ENCODE data around the gene RBM23.
"Not testable (repeated sequence)": the region's sequence is repeated elsewhere in the genome, so short reads cannot be mapped to it uniquely, and the experiment has no call there.

The RBM23 gene

DNA sequence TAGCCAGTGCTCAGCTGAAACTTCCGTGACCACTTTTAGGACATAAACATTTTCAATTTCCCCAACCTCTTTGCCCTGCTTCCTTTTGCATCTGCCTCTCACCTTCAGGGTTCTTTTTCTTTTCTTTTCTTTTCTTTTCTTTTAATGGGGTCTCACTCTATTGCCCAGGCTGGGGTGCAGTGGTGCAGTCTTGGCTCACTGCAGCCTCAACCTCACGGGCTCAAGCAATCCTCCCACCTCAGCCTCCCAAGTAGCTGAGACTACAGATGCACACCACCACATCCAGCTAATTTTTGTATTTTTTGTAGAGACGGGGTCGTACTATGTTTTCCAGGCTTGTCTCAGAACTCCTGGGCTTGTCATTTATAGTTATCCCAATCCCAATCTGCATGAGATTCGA, 52.1 kb downstream of the RBM23 start:
- Histone ChIP-seq H3K27ac (ENCODE audit: insufficient read depth, low read depth, low read length, poor library complexity, severe bottlenecking) (no peak overlapping the region), H3K4me3 (ENCODE audit: insufficient read depth, low read depth, low read length) (no peak overlapping the region), H3K4me1 (ENCODE audit: control insufficient read depth, insufficient read depth, low read length) (peaks cover 7% of the 10 kb centered on the region), H3K27me3 (ENCODE audit: control insufficient read depth, insufficient read depth, low read length, poor library complexity, severe bottlenecking) (no peaks in the 10 kb centered on the region), H3K36me3 (ENCODE audit: control insufficient read depth, insufficient read depth, low read length) (no peaks in the 10 kb centered on the region), H3K9me3 (ENCODE audit: control insufficient read depth, low read length) (no peaks in the 10 kb centered on the region)
- WGBS, 2 experiments: 93 to 96% methylated on average over 5 of the region's 5 CpGs

DNA sequence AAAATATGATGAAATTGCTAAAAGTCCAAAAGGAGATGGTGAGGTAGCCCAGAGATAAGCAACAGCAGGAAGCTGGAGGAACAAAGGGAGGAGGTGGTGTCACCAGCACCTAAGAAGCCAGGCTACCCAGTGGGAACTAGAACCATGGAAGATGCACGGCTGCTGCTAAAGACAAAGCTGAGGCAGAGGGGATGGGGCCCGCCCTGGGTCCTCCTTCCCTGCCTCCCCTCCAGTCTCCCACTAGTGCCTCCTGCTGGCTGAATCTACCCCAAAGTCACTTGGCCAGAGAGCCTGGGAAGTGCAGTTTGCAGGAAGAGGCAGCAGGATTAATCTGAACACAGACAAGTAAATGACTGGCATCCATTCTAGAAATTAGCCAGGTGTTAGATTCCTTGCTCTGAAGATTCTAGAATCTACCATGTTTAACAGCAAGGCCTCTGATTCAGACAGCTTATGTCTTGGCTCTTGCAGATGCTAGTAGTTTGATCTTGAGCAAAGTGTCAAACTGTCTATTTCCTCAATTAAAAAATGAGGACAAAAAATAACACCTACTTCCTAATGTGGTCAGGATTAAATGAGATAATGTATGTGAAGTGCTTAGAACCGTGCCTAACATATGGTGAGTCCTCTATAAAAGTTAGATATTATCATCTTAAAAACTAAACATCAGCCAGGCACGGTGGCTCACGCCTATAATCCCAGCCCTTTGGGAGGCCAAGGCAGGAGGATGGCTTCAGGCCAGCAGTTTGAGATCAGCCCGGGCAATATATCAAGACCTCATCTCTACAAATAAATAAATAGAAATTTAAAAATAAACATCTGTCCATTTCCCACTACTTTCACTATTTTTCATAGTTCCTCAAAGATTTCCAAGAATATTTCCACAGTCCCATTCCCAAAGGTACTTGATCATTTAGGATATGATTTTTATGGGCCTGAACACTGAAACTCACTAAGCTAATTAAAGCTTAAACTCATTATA, 53.2 kb downstream of the RBM23 start:
- Histone ChIP-seq H3K27ac (ENCODE audit: insufficient read depth, low read depth, low read length, poor library complexity, severe bottlenecking) (no peak overlapping the region), H3K4me1 (ENCODE audit: control insufficient read depth, insufficient read depth, low read length) (peaks cover 4% of the 10 kb centered on the region), H3K9me3 (ENCODE audit: control insufficient read depth, low read length) (no peaks in the 10 kb centered on the region), H3K36me3 (ENCODE audit: control insufficient read depth, insufficient read depth, low read length) (no peaks in the 10 kb centered on the region), H3K27me3 (ENCODE audit: control insufficient read depth, insufficient read depth, low read length, poor library complexity, severe bottlenecking) (no peaks in the 10 kb centered on the region), H3K4me3 (ENCODE audit: insufficient read depth, low read depth, low read length) (no peak overlapping the region)
- 67 to 73% methylated on average over 5 of the region's 6 CpGs for WGBS, 2 experiments

DNA sequence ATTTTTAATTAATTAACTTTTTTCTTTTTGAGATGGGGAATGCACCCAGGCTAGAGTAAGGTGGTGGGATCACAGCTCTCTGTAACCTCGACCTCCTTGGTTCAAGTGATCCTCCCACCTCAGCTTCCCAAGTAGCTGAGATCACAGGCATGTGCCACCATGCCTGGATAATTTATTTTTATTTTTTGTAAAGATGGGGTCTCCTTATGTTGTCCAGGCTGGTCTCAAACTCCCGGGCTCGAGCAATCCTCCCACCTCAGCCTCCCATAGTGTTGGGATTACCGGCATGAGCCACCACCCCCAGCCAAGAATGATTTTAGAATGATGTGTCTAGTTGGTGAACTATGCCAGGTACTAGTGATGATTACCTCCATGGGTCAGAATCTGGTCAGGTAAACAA, 54.0 kb downstream of the RBM23 start:
- Histone ChIP-seq H3K4me1 (ENCODE audit: control insufficient read depth, insufficient read depth, low read length) (no peaks in the 10 kb centered on the region), H3K4me3 (ENCODE audit: insufficient read depth, low read depth, low read length) (no peak overlapping the region), H3K9me3 (ENCODE audit: control insufficient read depth, low read length) (no peaks in the 10 kb centered on the region), H3K27ac (ENCODE audit: insufficient read depth, low read depth, low read length, poor library complexity, severe bottlenecking) (no peak overlapping the region), H3K36me3 (ENCODE audit: control insufficient read depth, insufficient read depth, low read length) (no peaks in the 10 kb centered on the region), H3K27me3 (ENCODE audit: control insufficient read depth, insufficient read depth, low read length, poor library complexity, severe bottlenecking) (no peaks in the 10 kb centered on the region)
- WGBS, 2 experiments: 95% methylated on average over 4 of the region's 4 CpGs

DNA sequence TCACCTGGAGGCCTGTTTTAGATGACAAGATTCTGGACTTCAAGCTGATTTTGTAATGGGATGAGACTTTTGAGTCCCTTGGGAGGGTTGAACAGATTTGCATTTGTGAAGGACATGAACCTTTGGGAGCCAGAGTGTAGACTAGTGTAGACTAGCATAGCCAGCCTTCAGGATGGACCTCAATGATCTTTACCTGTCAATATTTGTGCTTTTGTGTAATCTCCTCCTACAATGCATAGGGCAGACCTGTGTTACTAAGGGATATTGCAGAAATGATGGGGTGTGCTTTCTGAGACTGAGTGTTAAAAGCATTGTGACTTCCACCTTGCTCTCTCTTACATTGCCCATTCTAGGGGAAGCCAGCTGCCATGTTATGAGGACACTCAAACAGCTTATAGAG, 57.3 kb downstream of the RBM23 start:
- Histone ChIP-seq H3K4me1 (ENCODE audit: control insufficient read depth, insufficient read depth, low read length) (no peaks in the 10 kb centered on the region), H3K27me3 (ENCODE audit: control insufficient read depth, insufficient read depth, low read length, poor library complexity, severe bottlenecking) (no peaks in the 10 kb centered on the region), H3K4me3 (ENCODE audit: insufficient read depth, low read depth, low read length) (no peak overlapping the region), H3K9me3 (ENCODE audit: control insufficient read depth, low read length) (no peaks in the 10 kb centered on the region), H3K27ac (ENCODE audit: insufficient read depth, low read depth, low read length, poor library complexity, severe bottlenecking) (no peak overlapping the region), H3K36me3 (ENCODE audit: control insufficient read depth, insufficient read depth, low read length) (no peaks in the 10 kb centered on the region)

DNA sequence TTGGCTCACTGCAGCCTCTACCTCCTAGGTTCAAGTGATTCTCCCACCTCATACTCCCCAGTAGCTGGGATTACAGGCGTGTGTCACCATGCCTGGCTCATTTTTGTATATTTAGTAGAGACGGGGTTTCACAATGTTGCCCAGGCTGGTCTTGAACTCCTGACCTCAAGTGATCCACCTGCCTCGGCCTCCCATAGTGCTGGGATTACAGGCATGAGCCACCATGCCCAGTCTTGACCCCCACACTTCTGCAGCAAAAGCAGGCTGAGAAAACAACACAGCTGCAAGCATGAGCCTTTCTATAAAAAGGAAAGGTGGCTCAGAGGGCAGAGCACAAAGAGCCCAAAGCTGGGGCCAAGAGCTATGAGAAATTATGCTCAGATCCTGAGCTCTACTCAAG, 58.6 kb downstream of the RBM23 start:
- H3K9me3 ChIP-seq (ENCODE audit: control insufficient read depth, low read length); H3K27ac ChIP-seq (ENCODE audit: insufficient read depth, low read depth, low read length, poor library complexity, severe bottlenecking); H3K36me3 ChIP-seq (ENCODE audit: control insufficient read depth, insufficient read depth, low read length); H3K4me3 ChIP-seq (ENCODE audit: insufficient read depth, low read depth, low read length); H3K27me3 ChIP-seq (ENCODE audit: control insufficient read depth, insufficient read depth, low read length, poor library complexity, severe bottlenecking); H3K4me1 ChIP-seq (ENCODE audit: control insufficient read depth, insufficient read depth, low read length): not testable (repeated sequence)
- 82 to 92% methylated on average over 3 of the region's 3 CpGs for WGBS, 2 experiments

DNA sequence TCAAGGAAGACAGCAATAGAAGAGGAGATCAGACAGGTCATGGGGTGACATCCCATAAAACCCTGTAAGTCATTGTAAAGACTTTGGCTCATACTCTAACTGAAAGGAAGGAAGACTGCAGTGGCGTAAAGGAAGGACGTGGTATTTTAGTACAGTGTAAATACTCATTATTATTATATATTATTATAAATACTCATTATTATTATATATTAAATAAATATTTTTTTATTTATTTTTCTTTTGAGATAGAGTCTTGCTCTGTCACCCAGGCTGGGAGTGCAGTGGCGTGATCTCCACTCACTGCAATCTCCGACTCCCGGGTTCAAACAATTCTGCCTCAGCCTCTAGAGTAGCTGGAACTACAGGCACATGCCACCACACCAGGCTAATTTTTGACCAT, 62.5 kb downstream of the RBM23 start:
- no peaks in the 10 kb centered on the region for H3K4me1 ChIP-seq (ENCODE audit: control insufficient read depth, insufficient read depth, low read length)
- WGBS, 2 experiments: 85 to 95% methylated on average over 3 of the region's 5 CpGs
- no peaks in the 10 kb centered on the region for H3K27me3 ChIP-seq (ENCODE audit: control insufficient read depth, insufficient read depth, low read length, poor library complexity, severe bottlenecking)
- no peak overlapping the region for H3K4me3 ChIP-seq (ENCODE audit: insufficient read depth, low read depth, low read length)
- no peaks in the 10 kb centered on the region for H3K9me3 ChIP-seq (ENCODE audit: control insufficient read depth, low read length)
- H3K27ac ChIP-seq (ENCODE audit: insufficient read depth, low read depth, low read length, poor library complexity, severe bottlenecking): no peak overlapping the region
- H3K36me3 ChIP-seq (ENCODE audit: control insufficient read depth, insufficient read depth, low read length): no peaks in the 10 kb centered on the region

DNA sequence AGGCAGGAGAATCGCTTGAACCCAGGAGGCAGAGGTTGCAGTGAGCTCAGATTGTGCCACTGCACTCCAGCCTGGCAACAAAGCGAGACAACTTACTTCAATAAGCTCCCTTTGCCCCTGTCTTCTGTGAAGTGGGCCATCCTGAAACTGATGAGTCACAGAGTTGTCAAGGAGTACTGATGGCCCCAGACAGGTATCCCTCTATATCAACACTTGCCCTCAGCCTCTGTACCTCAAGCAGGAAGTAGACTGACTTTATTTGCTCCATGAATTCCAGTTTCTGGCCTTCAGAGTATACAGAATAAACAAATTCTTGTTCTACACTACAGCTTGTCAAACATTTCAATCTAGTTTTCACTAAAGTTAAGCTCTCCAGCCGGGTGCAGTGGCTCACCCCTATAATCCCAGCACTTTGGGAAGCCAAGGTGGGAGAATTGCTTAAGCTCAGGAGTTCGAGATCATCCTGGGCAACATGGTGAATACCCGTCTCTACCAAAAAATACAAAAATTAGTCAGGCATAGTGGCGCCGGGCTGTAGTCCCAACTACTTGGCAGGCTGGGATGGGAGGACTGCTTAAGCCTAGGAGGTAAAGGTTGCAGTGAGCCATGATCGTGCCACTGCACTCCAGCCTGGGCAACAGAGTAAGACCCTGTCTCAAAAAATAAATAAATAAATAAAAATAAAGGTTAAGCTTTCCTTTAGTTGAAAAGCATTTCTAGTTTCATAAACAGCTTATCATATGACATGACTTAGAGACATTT, 63.8 kb downstream of the RBM23 start:
- 91 to 95% methylated on average over 8 of the region's 8 CpGs for WGBS, 2 experiments
- Histone ChIP-seq H3K4me1 (ENCODE audit: control insufficient read depth, insufficient read depth, low read length) (no peaks in the 10 kb centered on the region), H3K4me3 (ENCODE audit: insufficient read depth, low read depth, low read length) (no peak overlapping the region), H3K36me3 (ENCODE audit: control insufficient read depth, insufficient read depth, low read length) (no peaks in the 10 kb centered on the region), H3K27me3 (ENCODE audit: control insufficient read depth, insufficient read depth, low read length, poor library complexity, severe bottlenecking) (no peaks in the 10 kb centered on the region), H3K9me3 (ENCODE audit: control insufficient read depth, low read length) (no peaks in the 10 kb centered on the region), H3K27ac (ENCODE audit: insufficient read depth, low read depth, low read length, poor library complexity, severe bottlenecking) (no peak overlapping the region)

DNA sequence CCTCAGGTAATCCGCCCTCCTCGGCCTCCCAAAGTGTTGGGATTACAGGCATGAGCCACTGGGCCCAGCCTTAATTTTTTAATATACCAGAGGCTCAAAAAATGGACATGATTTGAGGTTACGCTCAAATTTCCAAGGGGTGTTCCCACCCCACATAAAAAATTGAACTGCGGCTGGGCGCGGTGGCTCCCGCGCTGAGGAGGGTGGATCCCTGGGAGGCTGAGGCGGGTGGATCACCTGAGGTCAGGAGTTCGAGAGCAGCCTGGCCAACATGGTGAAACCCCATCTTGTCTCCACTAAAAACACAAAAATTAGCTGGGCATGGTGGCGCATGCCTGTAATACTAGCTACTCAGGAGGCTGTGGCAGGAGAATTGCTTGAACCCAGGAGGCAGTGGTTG, 64.7 kb downstream of the RBM23 start:
- 91 to 94% methylated on average over 11 of the region's 11 CpGs for WGBS, 2 experiments
- H3K4me3 ChIP-seq (ENCODE audit: insufficient read depth, low read depth, low read length); H3K27me3 ChIP-seq (ENCODE audit: control insufficient read depth, insufficient read depth, low read length, poor library complexity, severe bottlenecking); H3K36me3 ChIP-seq (ENCODE audit: control insufficient read depth, insufficient read depth, low read length); H3K9me3 ChIP-seq (ENCODE audit: control insufficient read depth, low read length); H3K27ac ChIP-seq (ENCODE audit: insufficient read depth, low read depth, low read length, poor library complexity, severe bottlenecking); H3K4me1 ChIP-seq (ENCODE audit: control insufficient read depth, insufficient read depth, low read length): not testable (repeated sequence)

DNA sequence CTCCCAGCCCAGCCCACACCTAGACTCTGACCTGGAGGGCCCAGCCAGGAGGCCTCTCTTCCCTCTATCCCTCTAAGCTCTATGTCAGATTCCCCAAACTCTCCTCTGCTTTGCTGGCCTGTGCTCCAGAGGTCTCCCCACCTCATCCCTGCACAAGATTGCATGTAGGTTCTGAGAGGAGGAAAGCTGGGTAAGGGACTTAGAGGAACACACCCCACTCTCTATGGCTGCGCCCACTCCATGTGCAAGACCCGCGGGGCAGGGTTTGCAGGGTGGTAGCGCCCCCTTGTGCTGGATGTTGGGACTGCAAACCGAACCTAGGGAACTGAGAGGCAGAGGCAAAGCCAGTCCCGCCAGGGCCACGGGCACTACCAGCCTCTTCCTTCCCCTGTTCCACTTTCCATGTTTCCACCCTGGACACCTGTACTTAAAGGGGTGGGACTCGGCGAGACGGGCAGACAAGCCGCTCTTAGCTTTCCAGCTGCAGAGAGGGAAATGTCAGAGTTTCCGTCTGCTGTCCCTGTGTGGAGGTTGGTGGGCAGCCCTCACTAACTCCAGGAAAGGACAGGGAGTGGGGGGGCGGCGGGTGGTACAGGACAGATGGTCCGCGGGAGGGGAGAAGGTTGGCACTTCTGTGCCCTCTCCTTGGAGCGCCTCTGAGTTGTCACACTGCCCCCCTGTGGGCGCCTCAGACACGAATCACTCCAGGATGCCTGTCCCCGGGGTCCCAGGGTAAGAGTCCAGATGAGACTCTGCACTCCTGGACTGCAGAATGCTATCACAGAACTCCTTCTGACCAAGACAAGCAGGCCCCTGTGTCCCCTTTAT, 65.8 kb downstream of the RBM23 start:
- H3K9me3 ChIP-seq (ENCODE audit: control insufficient read depth, low read length): no peaks in the 10 kb centered on the region
- no peaks in the 10 kb centered on the region for H3K27me3 ChIP-seq (ENCODE audit: control insufficient read depth, insufficient read depth, low read length, poor library complexity, severe bottlenecking)
- 8 to 10% methylated on average over 20 of the region's 20 CpGs for WGBS, 2 experiments
- no peak overlapping the region for H3K27ac ChIP-seq (ENCODE audit: insufficient read depth, low read depth, low read length, poor library complexity, severe bottlenecking)
- H3K4me1 ChIP-seq (ENCODE audit: control insufficient read depth, insufficient read depth, low read length): peaks cover 15% of the 10 kb centered on the region
- H3K36me3 ChIP-seq (ENCODE audit: control insufficient read depth, insufficient read depth, low read length): no peaks in the 10 kb centered on the region
- peak overlapping the region; percentile 37 for H3K4me3 ChIP-seq (ENCODE audit: insufficient read depth, low read depth, low read length)

DNA sequence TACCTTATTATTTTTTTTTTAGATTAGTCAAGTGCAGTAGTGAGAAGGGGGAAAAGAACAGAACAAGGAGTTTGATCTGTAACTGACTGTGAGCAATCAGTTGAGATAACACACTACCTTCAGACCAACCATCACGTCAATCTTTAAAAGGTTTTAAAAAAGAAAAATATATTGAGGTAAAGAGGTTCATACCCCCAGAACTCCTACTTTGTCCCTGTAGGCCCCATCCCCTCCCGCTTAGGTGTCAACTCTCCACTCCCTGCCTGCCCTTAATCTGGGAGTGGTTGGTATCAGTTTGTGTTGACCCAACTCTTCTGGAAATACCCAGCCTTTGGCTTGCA, 66.4 kb downstream of the RBM23 start:
- Histone ChIP-seq H3K27me3 (ENCODE audit: control insufficient read depth, insufficient read depth, low read length, poor library complexity, severe bottlenecking) (no peaks in the 10 kb centered on the region), H3K36me3 (ENCODE audit: control insufficient read depth, insufficient read depth, low read length) (no peaks in the 10 kb centered on the region), H3K27ac (ENCODE audit: insufficient read depth, low read depth, low read length, poor library complexity, severe bottlenecking) (no peak overlapping the region), H3K9me3 (ENCODE audit: control insufficient read depth, low read length) (no peaks in the 10 kb centered on the region), H3K4me3 (ENCODE audit: insufficient read depth, low read depth, low read length) (no peak overlapping the region), H3K4me1 (ENCODE audit: control insufficient read depth, insufficient read depth, low read length) (peaks cover 21% of the 10 kb centered on the region)
- WGBS, 2 experiments: 86 to 100% methylated on average over 1 of the region's 2 CpGs

Data from ectodermal cell (in vitro differentiated cells).